HG02623 (cell line): Measurements from ENCODE around the gene SETD2.

Source experiments
- ATAC-seq: cut with Tn5 transposase; IDR thresholded peaks from one replicate; pipeline ENCODE4 v1.9.1; 2021; ENCODE audit warnings: moderate library complexity; ENCODE audit not compliant: unreplicated experiment

SETD2 gene

DNA sequence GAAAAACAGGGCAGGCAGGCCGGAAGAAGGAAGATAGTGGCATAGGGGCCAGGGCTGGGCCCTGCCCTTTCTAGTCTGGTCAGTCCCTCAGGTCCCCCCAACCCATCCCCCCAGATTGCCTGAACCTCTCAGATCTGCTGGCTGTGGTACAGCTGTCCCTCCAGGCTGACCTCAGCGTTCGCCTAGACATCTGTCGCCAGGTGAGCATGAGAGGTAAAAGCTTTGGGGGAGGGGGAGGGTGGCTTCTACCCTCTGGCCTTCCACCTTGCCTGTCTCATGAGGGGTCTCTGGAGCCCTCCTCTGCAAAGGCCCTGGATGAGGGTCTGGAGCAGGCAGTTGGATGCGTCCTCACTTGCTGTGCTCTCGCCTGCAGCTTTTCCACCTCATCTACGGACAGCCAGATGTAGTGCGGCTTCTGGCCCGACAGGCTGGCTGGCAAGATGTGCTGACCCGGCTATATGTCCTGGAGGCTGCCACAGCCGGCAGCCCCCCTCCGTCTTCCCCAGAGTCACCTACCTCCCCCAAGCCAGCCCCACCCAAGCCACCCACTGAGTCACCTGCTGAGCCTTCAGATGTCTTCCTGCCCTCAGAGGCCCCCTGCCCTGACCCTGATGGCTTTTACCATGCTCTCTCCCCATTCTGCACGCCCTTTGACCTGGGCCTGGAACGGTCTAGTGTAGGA, 164.3 kb downstream of the SETD2 start:
- no peak for ATAC-seq

DNA sequence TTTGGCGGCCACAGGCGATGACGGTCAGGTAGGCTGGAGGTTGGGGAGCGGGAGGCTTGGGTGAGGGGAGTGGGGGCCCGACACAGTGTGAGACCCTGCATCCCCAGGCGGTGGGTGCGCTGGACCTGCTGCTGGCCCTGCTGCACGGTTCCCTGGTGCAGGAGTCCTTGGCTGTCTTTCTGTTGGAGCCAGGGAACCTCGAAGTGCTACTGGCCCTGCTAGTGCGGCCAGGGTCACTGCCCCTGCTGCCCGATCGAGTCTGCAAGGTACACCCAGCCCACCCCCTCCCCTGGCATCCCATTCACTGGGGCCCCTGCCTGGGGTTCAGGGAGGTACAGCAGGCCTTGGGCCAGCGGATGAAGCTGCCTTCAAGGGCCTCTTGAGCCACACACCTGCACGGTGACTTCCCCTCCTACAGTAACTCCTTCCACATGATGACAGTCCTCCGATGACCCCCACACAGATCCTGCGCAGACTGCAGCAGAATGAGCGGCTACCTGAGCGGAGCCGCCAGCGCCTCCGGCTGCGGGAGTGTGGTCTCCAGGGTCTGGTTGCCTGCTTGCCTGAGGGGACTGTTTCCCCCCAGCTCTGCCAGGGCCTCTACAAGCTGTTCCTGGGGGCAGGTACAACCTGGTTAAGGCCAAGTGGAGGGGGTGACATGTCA, 164.9 kb downstream of the SETD2 start:
- no peak for ATAC-seq

DNA sequence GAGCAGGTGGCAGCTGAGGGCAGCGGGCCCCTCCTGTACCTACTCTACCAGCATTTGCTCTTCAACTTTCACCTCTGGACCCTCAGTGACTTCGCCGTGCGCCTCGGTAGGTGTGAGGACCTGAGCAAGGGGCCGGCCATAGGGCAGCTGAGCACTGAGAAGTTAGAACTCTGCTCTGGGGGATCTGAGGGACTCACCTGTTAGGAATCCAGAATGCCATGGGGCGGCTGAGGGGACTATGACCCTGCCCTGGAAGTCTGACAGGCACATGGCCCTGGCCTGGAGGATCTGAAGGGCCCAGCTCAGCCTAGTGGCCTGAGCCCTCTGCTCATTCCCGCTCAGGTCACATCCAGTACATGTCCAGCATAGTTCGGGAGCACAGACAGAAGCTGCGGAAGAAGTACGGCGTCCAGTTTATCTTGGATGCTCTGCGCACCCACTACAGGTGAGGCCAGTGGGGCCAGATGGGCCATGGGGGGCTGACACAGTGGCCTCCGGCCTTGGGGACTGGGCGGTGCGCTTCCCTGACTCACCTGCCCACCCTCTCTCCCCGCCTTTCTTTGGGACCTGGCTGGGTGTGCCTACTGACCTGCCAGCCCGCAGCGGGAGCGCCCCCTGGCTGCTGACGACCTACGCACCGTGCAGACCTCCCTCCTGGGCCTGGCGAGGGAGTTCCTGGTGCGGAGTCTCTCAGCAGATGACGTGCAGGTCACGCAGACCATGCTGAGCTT, 165.6 kb downstream of the SETD2 start:
- ATAC-seq = no peak

DNA sequence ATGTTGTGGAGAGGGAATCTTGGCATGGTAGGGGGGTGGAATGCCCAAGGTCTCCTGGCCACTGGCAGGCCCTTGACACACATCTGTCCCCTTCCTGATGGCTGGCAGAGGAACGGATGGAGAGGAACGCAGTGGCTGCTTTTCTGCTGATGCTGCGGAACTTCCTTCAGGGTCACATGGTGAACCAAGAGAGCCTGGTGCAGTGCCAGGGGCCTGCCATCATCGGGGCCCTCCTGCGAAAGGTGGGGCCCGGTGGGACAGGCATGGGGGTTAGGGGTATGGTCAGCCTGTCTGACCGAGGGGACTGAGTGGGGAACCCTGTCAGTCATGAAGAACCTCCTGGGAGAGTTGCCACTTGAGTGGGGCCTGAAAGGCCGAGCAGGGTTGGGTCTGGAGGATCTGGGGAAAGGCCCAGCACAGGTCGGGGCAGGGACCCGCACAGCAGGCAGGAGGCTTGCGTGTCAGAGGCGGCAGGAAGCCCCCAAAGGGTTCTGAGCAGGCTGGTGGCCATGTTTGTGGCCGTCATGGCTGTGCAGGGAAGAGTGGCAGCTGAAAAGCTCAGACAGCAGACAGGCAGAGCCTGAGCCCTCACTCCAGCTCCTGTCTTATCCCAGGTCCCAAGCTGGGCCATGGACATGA, 166.3 kb downstream of the SETD2 start:
- no peak for ATAC-seq

DNA sequence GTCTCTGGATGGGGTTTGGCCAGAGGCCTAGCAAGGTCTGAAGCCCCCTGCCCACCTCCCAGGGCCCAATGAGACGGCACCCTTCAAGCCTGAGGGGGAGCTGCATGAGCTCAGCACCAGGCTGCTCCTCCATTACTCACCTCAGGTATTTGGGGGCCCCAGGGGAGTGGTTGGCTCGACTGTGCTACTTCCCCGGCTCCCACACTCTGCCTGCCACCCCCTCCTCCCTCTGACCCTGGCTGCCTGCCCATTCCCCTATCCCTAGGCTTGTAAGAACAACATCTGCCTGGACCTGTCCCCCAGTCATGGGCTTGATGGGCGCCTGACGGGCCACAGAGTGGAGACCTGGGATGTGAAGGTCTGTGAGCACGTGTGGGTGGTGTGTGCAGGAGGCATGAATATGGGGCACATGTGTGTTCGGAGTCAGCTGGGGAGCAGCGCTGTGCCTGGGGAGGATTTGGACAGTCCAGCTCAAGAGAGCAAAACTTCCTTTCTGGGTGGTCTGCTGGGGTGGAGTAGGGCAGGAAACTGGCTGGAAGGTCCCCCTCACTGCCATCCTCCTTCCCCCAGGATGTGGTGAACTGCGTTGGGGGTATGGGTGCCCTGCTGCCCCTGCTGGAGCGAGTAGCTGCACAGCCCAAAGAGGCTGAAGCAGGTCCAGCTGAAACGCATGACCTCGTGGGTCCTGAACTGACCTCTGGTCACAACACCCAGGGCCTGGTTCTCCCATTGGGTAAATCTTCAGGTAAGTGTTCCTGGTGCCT, 167.0 kb downstream of the SETD2 start:
- no peak for ATAC-seq

DNA sequence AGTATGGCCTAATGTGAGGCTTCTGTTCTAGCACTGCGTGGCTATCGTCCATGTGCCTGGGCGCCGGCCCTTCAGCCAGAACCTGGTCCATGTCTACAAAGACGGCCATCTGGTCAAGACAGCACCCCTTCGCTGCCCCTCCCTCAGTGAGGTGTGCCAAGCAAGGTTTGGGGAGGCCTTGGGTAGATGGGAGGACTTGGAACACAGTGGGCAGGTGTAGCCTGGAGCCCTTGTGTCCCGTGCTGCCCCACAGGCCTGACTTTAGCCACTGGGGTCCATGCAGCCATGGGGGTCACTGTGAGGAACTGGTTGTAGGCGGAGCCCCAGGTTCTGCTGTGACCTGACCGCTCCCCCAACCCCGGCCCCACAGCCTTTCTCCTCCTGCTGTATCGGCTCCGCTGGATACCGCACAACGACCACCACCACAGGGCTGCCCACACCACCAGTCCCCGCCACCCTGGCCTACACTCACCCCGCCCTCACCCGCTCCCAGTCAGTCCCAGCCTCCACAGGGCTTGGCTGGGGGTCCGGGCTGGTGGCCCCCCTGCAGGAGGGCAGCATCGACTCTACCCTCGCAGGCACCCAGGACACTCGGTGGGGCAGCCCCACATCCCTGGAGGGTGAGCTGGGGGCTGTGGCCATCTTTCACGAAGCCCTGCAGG, 167.9 kb downstream of the SETD2 start:
- ATAC-seq = no peak

DNA sequence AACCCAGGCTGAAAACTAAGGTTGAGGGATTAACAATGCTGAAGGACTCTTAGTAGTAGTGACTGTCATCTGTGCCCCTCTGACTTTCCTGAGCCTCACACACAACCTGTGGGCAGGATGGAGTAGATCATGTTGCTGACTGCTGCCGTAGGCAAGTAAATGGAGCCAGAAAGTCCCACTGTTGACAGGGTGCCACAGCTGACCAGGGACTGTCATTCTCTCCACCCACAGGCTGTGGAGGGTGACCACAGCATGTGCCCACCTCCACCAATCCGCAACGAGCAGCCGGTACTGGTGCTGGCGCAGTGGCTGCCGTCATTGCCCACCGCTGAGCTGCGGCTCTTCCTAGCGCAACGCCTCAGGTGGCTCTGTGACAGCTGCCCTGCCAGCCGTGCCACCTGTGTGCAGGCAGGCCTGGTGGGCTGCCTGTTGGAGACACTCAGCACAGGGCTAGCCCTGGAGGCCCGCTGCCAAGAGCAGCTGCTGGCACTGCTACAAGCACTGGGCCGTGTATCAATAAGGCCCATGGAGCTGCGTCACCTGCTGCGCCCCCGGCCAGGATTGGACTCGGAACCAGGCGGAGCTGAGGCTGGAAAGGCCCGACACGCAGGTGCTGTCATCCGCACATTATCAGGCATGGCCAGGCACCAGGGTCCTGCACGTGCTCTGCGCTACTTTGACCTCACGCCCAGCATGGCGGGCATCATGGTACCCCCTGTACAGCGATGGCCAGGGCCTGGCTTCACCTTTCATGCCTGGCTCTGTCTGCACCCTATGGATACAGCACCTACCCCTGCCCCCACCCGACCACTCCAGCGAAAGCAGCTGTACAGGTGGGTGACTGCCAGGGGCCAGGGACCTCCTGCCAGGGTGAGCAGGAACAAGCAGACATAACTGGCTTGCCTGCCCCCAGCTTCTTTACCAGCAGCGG, 168.8 kb downstream of the SETD2 start:
- no peak for ATAC-seq

DNA sequence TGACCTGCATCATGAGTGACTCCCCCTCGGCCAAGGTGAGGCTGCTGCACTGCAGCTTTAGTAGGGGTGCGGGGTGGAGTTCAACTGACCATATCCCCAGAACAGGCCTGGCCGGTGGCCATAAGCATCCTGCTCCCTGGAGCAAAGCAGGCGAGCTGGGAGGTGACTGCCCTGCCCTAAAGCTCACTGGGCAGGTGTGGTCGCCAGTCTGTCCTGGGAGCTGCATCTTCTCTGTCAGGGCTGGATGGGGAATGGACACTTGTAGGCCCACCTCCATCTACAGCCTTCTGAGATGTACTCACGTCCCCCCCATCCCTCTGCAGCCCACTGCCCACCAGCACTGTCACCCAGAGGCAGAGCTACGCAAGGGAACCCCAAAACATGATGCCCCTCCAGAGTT, 169.9 kb downstream of the SETD2 start:
- no peak for ATAC-seq

DNA sequence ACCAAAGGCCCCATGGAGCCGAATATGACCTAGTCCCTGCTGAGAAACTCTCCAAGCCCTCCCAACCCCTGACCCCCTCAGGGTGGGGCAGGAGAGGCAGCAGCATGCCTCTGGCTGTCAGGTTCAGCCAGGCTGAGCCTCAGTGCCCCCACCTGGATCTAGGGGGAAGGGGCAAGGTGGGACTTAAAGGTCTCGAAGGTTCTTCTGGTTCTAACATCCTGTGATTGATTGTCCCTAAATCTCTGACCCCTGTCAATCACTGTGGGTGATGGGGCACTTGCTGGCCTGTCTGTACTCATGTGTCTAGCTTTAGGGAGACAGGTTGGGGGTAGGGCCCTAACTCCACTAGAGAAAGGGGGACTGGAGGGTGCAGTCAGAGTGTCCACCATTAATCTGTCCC, 170.6 kb downstream of the SETD2 start:
- no peak for ATAC-seq

DNA sequence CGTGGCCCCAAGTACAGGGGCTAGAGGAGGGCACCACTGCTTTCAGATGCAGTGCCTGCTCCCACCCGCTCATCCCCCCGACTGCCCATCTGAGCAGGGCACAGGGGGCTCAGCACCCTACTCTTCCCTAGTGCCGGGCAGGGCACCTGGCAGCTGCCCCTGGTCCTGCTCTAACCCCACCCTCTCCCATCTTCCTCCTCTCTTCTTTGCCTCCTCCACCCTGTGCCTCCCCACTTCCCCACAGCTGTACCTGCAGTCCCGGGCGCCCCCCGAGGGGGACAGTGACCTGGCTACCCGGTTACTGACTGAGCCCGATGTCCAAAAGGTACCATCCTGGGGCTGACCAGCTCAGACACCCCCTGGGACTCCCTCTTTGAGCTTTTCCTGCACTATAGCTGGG, 171.7 kb downstream of the SETD2 start:
- ATAC-seq = no peak

DNA sequence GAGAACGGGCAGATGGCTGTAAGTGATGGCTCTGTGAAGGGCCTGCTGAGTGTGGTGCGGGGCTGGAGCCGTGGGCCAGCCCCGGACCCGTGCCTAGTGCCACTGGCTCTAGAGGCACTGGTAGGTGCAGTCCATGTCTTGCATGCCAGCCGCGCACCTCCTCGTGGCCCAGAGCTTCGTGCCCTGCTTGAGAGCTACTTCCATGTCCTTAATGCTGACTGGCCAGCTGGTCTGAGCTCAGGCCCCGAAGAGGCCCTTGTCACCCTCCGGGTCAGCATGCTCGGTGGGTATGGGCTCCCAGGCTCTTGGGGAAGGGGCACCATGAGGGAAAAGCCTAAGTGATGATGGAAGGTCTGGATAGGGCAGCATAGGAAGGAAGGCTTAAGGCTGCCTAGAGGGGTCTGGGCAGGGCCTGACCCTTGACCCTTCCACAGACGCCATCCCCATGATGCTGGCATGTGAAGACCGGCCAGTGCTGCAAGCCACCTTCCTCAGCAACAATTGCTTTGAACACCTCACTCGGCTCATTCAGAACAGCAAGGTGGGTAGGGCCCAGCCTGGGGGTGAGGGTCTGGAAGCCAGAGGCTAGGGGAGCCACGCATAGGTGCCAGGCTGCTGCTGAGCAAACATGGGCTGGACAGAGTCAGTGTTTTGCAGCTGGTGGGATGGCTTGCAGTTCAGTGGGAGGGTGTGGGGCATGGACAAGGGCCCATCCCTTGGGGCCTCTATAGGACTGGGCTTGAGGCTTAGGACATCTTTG, 172.3 kb downstream of the SETD2 start:
- ATAC-seq = no peak

DNA sequence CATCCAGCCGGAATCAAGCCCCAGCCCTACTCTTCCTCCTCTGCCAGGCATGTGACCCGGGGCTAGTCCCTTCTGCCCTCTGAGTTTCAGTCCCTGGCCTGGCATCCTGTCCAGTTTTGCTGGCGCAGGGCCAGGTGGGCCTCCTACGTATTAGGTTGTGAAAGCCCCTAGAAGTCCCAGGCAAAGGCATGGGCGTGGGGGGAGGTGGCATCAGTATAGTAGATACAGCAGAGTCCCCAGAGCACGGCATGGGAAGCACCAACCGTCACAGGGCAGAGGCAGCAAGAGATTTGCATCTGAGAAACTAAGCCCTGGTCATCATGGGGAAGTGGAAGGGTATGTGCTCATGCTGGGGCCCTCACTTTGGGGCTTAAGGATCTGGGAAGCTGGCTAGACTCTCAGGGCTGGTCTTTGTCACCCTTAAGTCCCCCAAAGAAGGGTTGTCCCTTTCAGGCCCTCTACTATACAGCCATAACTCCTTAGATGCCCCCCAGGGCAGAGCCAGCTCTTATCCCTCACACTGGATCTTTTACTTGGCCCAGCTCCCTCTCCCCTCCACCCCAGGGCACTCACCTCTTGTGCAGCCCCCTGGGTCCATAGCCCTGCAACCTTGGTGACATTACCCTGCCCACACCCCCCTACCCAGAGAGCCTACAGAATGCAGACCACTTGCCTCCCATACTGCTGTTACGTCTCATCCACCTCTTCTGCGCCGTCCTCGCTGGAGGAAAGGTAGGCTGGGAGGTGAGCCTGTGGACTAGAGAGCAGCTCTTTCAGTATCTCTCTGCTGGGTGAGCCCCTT, 173.1 kb downstream of the SETD2 start:
- peak; percentile 33 for ATAC-seq

DNA sequence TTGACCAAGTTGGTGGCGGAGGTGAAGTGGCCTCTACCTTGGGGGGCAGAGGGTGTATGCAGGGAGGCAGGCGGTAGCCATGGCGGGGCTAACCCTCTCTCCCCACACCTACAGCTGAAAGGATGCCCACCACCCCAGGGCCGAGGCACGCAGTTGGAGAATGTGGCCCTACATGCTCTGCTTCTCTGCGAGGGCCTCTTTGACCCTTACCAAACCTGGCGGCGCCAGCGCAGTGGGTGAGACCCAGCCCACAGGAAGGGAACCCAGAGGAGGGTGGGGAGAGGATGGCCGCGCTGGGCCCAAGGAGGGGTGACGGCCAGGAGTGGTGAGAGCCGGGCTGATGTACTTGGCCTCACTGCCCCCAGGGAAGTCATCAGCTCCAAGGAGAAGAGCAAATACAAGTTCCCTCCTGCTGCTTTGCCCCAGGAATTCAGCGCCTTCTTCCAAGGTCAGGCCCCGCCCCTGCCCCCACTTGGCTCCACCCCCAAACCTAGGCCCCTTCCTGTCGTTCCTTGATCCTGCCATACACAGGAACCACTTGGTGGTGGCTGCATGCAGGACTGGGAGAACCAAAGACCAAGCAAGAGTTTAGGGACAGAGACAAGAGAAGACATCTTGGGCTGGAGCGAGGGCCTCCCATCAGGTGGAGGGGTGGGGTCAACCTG, 174.6 kb downstream of the SETD2 start:
- no peak for ATAC-seq

DNA sequence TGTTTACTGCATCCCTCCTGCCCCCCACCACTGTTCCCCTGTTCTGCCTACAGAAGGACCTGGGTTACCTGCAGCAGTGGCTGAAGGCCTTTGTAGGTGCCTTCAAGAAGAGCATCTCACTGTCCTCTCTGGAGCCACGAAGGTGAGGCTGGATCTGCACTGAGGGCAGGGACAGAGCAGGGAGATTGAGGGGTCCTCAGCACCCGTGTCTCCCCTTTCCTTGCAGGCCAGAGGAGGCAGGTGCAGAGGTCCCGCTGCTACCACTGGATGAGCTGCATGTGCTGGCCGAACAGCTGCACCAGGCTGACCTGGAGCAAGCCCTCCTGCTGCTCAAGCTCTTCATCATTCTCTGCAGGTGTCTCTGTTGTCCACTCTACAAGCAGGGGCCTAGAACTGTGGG, 175.3 kb downstream of the SETD2 start:
- ATAC-seq = no peak

DNA sequence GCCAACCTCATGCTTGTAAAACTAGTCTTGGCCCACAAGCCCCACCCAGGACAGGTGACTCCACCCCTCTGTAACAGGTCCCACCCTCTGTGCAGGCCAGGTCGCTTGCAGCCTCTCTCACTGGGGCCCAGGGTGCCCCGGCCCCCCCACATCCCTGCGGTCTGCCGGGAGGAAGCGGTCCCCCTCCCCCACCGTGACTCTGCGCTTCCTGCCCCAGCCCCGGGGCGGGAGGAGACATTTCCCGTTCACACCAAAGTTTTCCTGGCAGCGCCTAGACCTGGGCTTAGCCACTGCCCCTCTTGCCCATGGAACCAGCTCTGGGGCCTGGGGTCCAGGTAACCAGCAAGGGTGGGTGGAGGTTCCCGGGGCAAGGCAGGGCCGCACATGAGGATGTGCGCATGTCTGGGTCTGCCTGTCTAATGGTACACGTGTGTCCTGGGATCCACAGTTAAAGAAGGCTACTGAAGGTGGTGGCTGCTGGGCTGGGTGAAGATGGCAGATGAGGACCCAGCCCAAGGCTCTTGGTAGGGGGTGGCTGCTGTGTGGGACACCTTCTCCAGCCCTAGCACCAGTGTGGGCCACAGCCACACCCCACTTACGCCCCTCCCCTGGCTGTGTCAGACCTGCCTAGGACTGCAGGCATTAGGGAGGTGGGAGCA, 176.0 kb downstream of the SETD2 start:
- ATAC-seq = peak; percentile 45

DNA sequence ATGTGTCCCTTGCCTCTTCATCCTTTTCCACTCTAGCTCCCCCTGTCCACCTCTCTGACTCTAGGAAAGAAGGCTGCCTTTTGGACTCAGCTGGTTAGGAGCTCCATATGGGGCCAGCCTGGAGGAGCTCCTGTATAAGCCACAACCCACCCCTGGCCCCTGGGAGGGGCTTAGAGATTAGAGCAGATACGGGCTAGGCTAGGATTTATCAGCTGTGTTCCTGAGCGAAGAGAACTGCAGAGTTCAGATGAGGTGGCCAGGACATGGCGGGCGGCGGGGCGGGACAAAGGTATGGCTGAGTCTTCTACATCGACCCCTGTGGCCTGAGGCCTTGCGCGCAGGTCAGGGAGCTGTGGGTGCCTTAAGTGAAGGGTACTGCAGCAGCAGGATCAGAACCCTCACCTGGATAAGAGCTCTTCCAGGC, 176.6 kb downstream of the SETD2 start:
- no peak for ATAC-seq
